ENCODE results near the gene IGF2.

IGF2 gene

DNA sequence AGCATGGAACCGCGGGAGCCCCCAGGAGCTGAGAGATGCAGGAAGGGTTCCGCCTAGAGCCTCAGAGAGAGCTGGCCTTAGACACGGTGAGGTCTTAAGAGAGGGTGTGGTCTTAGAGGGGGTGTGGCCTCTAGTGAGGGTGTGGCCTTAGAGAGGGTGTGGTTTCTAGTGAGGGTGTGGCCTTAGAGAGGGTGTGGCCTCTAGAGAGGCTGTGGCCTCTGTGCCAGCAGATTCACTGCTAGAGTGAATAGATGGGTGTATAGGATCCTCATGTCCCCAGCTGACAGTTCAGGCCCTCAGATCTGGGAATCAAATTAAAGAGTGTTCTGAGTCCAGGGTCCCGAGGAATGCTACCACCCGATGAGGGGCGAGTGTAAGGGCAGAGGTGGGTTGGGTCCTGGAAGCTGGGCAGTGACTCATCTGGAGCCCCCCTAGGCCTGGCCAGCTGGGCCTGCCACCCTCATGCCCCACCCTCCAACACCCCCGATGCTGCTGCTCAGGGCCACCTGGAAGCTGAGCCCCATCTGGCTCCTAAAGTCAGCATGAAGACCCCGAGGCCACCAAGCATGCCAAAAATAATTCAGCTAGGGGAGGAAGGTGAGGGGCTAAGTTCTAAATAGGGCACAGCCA, 49.5 kb downstream of the IGF2 start (continued):
- TF ChIP-seq BACH2 (CRISPR knock-in tag; IDR thresholded peaks at IDR 0.05; ENCODE audit: borderline replicate concordance) (no peak), RARB (CRISPR knock-in tag; IDR thresholded peaks at IDR 0.05) (no peak), ARNTL (CRISPR knock-in tag; IDR thresholded peaks at IDR 0.05; ENCODE audit: borderline replicate concordance, low read depth) (no peak), CSDC2 (CRISPR knock-in tag; IDR thresholded peaks at IDR 0.05) (no peak)
- TF ChIP-seq, protein P1, sequence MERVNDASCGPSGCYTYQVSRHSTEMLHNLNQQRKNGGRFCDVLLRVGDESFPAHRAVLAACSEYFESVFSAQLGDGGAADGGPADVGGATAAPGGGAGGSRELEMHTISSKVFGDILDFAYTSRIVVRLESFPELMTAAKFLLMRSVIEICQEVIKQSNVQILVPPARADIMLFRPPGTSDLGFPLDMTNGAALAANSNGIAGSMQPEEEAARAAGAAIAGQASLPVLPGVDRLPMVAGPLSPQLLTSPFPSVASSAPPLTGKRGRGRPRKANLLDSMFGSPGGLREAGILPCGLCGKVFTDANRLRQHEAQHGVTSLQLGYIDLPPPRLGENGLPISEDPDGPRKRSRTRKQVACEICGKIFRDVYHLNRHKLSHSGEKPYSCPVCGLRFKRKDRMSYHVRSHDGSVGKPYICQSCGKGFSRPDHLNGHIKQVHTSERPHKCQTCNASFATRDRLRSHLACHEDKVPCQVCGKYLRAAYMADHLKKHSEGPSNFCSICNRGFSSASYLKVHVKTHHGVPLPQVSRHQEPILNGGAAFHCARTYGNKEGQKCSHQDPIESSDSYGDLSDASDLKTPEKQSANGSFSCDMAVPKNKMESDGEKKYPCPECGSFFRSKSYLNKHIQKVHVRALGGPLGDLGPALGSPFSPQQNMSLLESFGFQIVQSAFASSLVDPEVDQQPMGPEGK (CRISPR knock-in tag; IDR thresholded peaks at IDR 0.05; ENCODE audit: borderline replicate concordance): no peak
- TF ChIP-seq, protein P2, sequence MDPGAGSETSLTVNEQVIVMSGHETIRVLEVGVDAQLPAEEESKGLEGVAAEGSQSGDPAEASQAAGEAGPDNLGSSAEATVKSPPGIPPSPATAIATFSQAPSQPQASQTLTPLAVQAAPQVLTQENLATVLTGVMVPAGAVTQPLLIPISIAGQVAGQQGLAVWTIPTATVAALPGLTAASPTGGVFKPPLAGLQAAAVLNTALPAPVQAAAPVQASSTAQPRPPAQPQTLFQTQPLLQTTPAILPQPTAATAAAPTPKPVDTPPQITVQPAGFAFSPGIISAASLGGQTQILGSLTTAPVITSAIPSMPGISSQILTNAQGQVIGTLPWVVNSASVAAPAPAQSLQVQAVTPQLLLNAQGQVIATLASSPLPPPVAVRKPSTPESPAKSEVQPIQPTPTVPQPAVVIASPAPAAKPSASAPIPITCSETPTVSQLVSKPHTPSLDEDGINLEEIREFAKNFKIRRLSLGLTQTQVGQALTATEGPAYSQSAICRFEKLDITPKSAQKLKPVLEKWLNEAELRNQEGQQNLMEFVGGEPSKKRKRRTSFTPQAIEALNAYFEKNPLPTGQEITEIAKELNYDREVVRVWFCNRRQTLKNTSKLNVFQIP (CRISPR knock-in tag; IDR thresholded peaks at IDR 0.05; ENCODE audit: borderline replicate concordance, low read depth): no peak

DNA sequence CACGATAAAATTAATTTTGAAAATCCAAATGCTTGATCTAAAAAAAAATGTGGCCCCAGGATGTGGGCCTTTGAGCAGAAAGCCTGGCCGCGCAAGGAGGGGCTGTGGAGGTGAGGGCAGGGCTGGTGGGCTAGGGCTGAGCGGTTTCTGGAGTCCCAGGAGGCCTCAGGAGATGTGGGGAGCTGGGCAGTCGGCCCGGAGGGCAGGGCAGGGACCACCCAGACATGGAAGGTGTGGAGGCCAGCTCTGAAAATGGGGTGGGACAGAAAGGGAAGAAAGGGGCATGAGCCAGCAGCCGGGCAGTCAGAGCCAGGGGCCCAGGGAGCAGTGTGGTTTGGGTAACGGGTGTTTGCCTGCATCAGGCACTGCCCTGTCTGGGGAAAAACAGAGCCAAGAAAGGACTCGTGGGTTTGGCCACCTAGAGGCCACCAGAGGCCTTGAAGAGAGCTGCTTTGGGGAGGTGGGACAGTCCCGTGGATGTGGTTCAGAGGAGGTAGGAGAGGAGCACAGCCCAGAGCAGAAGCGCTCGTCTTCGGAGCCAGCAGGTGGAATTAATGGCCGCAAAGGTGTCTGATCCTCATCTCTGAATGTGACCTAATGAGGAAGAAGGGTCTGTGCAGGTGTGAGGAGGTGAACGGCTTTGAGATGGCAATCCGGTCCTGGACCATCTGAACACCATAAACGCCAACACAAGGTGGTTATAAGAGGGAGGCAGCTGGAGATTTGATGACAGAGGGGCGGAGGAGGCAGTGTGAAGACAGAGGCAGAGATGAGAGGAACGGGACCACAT, 50.2 kb downstream of the IGF2 start:
- TF ChIP-seq ZFP3 (CRISPR knock-in tag; IDR thresholded peaks at IDR 0.05): no peak
- no peak for TF ChIP-seq PPARA (CRISPR knock-in tag; IDR thresholded peaks at IDR 0.05; ENCODE audit: borderline replicate concordance)
- no peak for TF ChIP-seq ESRRG (CRISPR knock-in tag; IDR thresholded peaks at IDR 0.05)
- TF ChIP-seq ZC3H10 (CRISPR knock-in tag; IDR thresholded peaks at IDR 0.05): no peak
- TF ChIP-seq, protein P3, sequence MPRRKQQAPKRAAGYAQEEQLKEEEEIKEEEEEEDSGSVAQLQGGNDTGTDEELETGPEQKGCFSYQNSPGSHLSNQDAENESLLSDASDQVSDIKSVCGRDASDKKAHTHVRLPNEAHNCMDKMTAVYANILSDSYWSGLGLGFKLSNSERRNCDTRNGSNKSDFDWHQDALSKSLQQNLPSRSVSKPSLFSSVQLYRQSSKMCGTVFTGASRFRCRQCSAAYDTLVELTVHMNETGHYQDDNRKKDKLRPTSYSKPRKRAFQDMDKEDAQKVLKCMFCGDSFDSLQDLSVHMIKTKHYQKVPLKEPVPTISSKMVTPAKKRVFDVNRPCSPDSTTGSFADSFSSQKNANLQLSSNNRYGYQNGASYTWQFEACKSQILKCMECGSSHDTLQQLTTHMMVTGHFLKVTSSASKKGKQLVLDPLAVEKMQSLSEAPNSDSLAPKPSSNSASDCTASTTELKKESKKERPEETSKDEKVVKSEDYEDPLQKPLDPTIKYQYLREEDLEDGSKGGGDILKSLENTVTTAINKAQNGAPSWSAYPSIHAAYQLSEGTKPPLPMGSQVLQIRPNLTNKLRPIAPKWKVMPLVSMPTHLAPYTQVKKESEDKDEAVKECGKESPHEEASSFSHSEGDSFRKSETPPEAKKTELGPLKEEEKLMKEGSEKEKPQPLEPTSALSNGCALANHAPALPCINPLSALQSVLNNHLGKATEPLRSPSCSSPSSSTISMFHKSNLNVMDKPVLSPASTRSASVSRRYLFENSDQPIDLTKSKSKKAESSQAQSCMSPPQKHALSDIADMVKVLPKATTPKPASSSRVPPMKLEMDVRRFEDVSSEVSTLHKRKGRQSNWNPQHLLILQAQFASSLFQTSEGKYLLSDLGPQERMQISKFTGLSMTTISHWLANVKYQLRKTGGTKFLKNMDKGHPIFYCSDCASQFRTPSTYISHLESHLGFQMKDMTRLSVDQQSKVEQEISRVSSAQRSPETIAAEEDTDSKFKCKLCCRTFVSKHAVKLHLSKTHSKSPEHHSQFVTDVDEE (CRISPR knock-in tag; IDR thresholded peaks at IDR 0.05): no peak
- no peak for TF ChIP-seq ARNTL (CRISPR knock-in tag; IDR thresholded peaks at IDR 0.05; ENCODE audit: borderline replicate concordance, low read depth)
- TF ChIP-seq ZNF8 (CRISPR knock-in tag; IDR thresholded peaks at IDR 0.05): no peak
- TF ChIP-seq ISL1 (CRISPR knock-in tag; IDR thresholded peaks at IDR 0.05): no peak
- TF ChIP-seq BACH2 (CRISPR knock-in tag; IDR thresholded peaks at IDR 0.05; ENCODE audit: borderline replicate concordance): no peak
- TF ChIP-seq ZFP30 (CRISPR knock-in tag; IDR thresholded peaks at IDR 0.05): no peak
- TF ChIP-seq OSR1 (CRISPR knock-in tag; IDR thresholded peaks at IDR 0.05): no peak
- TF ChIP-seq, protein P4, sequence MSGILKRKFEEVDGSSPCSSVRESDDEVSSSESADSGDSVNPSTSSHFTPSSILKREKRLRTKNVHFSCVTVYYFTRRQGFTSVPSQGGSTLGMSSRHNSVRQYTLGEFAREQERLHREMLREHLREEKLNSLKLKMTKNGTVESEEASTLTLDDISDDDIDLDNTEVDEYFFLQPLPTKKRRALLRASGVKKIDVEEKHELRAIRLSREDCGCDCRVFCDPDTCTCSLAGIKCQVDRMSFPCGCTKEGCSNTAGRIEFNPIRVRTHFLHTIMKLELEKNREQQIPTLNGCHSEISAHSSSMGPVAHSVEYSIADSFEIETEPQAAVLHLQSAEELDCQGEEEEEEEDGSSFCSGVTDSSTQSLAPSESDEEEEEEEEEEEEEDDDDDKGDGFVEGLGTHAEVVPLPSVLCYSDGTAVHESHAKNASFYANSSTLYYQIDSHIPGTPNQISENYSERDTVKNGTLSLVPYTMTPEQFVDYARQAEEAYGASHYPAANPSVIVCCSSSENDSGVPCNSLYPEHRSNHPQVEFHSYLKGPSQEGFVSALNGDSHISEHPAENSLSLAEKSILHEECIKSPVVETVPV (CRISPR knock-in tag; IDR thresholded peaks at IDR 0.05): no peak
- TF ChIP-seq, protein P5, sequence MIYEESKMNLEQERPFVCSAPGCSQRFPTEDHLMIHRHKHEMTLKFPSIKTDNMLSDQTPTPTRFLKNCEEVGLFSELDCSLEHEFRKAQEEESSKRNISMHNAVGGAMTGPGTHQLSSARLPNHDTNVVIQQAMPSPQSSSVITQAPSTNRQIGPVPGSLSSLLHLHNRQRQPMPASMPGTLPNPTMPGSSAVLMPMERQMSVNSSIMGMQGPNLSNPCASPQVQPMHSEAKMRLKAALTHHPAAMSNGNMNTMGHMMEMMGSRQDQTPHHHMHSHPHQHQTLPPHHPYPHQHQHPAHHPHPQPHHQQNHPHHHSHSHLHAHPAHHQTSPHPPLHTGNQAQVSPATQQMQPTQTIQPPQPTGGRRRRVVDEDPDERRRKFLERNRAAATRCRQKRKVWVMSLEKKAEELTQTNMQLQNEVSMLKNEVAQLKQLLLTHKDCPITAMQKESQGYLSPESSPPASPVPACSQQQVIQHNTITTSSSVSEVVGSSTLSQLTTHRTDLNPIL (CRISPR knock-in tag; IDR thresholded peaks at IDR 0.05; ENCODE audit: low read depth): no peak
- TF ChIP-seq, protein P2 (CRISPR knock-in tag; IDR thresholded peaks at IDR 0.05; ENCODE audit: borderline replicate concordance, low read depth): no peak
- TF ChIP-seq TCF4 (CRISPR knock-in tag; IDR thresholded peaks at IDR 0.05; ENCODE audit: borderline replicate concordance): no peak
- no peak for TF ChIP-seq RARB (CRISPR knock-in tag; IDR thresholded peaks at IDR 0.05)
- TF ChIP-seq ZNF565 (CRISPR knock-in tag; conservative IDR thresholded peaks at IDR 0.05; ENCODE audit: low read depth): no peak
- no peak for TF ChIP-seq TOX (CRISPR knock-in tag; IDR thresholded peaks at IDR 0.05; ENCODE audit: borderline replicate concordance)
- TF ChIP-seq ZNF70 (CRISPR knock-in tag; IDR thresholded peaks at IDR 0.05): no peak
- TF ChIP-seq, protein P1 (CRISPR knock-in tag; IDR thresholded peaks at IDR 0.05; ENCODE audit: borderline replicate concordance): no peak
- ATAC-seq: no peak
